Measurements from ENCODE around the gene TMC2.

TMC2 gene

DNA sequence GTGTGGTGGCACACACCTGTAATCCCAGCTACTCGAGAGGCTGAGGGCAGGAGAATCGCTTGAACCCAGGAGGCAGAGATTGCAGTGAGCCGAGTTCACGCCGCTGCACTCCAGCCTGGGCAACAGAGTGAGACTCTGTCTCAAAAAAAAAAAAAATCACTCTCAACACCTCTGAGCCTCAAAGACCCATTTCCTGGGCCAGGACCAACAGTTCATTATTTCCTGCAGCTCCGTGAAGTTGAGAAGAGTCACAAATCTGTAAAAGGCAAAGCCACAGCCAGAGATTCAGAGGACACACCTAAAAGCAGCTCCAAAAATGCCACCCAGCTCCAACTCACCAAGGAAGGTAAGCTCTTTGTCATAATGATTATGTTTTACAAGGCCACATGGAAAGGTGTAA lies 100.9 kb downstream of the TMC2 start:
- DNase-seq = peak in 1 of 2 donors; percentile 17

GRCh38 chr20:2640260-2640659 lies 103.9 kb downstream of the TMC2 start:
- DNase-seq = no peak

GRCh38 chr20:2640899-2641298 lies 104.5 kb downstream of the TMC2 start:
- DNase-seq = no peak

DNA sequence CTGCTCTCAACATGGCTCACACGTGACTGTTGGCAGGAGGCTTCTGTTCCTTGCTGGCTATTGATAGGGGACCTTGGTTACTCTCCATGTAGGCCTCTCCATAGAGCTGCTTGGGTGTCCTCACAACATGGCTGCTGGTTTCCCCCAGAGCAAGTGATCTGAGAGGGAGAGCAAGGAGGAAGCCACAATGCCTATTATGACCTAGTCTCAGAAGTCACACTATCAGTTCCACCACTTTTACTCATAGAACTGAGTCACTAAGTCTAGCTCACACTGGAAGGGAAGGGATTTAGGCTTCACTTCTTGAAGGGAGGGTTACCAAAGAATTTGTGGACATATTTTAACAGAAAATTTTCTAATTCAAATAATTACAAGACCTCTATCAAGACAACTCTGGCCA lies 107.3 kb downstream of the TMC2 start:
- DNase-seq = no peak

- DNase-seq = peak; percentile 91 to 95
Measured at GRCh38 chr20:2651772-2652723, 115.7 kb downstream of the TMC2 start, which contains the start of gene NOP56. NOP56 (plus strand) TSS chr20:2652632; CDS start chr20:2652661, 29 bp downstream.

GRCh38 chr20:2652724-2653555 lies 116.6 kb downstream of the TMC2 start:
- DNase-seq = no peak

GRCh38 chr20:2653556-2654383 lies 117.4 kb downstream of the TMC2 start:
- no peak for DNase-seq

- no peak for DNase-seq
Measured at GRCh38 chr20:2654384-2654822, 118.0 kb downstream of the TMC2 start.

GRCh38 chr20:2654831-2655230 lies 118.5 kb downstream of the TMC2 start:
- no peak for DNase-seq

- DNase-seq = no peak
Measured at GRCh38 chr20:2655331-2656116, 119.2 kb downstream of the TMC2 start.

GRCh38 chr20:2656471-2657117 lies 120.2 kb downstream of the TMC2 start:
- DNase-seq = no peak

- DNase-seq = no peak
Measured at GRCh38 chr20:2657241-2657640, 120.9 kb downstream of the TMC2 start.

DNA sequence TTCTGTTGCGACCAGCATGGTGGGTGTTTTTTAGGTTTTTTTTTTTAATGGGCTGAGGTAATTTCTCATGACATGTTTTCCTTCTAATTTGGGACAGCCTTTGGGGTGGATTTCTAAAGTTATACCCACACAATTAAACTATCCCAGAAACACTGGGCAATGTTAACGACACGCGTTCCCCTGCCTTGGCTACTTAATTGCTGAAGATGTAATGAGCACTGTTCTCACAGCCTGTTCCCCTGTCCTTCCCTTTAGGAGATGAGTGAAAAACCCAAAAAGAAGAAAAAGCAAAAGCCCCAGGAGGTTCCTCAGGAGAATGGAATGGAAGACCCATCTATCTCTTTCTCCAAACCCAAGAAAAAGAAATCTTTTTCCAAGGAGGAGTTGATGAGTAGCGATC lies 121.3 kb downstream of the TMC2 start:
- DNase-seq = no peak

GRCh38 chr20:2658414-2659354 lies 122.3 kb downstream of the TMC2 start:
- no peak for DNase-seq

DNA sequence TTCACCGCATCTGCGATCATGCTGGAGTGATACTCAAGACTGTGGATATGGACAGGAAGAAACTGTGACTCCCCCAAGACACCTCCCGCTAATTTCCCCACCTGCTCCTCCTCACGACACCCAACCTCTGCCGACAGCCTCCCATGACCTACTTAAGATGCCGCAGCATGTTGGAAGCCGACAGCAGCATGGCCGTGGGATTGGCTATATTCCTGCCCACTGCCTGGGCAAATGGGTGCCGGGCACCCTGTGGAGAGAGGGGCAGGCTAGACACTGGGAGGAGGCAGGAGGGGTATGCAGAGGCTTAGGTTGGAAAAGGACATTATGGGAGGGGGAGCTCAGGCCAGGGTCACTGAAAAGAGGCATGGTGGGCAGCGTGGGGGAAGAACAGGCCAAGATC lies 123.2 kb downstream of the TMC2 start:
- DNase-seq = no peak

DNA sequence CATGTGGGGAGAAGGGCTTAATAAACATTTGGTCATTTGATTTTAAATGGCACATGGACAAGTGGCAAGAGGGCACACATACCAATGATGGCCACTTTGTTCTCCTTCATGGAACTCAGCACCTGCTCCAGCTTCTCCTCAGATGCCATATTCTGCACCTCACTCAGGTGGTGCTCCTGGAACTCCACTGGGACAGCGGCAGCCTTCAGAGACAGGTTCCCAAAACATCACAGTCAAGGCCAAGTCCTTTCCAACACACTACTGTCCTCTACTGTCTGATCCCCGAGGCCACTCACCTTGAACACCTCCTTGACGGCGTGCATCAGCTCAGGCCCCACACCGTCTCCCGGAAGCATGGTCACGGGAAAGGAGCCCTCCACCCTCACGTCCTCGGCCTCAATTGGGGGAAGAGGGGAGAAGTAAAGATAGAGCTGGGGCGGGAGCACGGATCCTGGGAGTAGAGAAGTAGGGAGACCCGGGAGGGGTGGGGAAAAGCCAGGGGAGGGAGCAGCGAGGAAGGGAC lies 127.1 kb downstream of the TMC2 start:
- no peak for DNase-seq

GRCh38 chr20:2663887-2664719 lies 127.7 kb downstream of the TMC2 start, which contains the start of gene IDH3B:
IDH3B (minus strand) TSS chr20:2664216; CDS start chr20:2664188, 28 bp downstream.
- DNase-seq = peak; percentile 93 to 94

GRCh38 chr20:2671977-2672376 lies 135.6 kb downstream of the TMC2 start:
- DNase-seq = no peak

DNA sequence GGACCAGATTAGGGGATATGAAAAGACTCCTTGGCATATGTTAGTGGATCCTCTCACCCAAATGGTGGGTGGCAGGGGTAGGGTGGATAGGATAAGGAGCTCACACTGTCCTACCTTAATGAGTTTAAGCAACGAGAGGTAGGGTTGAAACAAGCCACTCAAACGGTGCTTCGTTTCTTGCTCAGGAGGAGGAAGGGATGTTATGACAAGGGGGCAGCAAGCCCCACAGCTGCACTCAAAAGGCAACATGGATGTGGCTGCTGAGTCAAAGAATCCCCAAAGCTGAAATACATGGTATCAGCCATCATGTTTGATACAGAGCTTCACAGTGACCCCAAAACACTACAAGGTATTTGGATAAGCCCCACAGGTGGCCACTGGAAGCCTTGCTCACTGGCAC lies 136.1 kb downstream of the TMC2 start:
- DNase-seq = no peak

All from CD4-positive, alpha-beta T cell treated with Interleukin-4 for 1 hour (primary cell).